NB4 (cell line): ENCODE measurements around the gene SMIM24.

ENCODE experiments used
- DNase-seq: peaks from one replicate; pipeline ENCODE4 v3.0.0; 2010; ENCODE audit warnings: low read depth
- H3K4me3 ChIP-seq: one replicate; pipeline ENCODE4 v1.5.1; 2011; ENCODE audit warnings: mild to moderate bottlenecking, low read depth, low read length, moderate library complexity
- CTCF ChIP-seq: IDR thresholded peaks from one replicate; pipeline ENCODE4 v1.5.1; 2012; ENCODE audit warnings: low read depth, low read length
- MYC ChIP-seq: IDR thresholded peaks from 2 replicates; pipeline ENCODE4 v1.6.1; 2011; ENCODE audit warnings: low read depth, low read length
- POLR2A ChIP-seq: IDR thresholded peaks from 2 replicates; pipeline ENCODE4 v1.6.1; 2011; ENCODE audit warnings: mild to moderate bottlenecking; ENCODE audit not compliant: insufficient read length; ENCODE audit errors: extremely low read depth
- TF ChIP-seq, protein P1 (sequence below): IDR thresholded peaks from 2 replicates; pipeline ENCODE4 v1.6.1; 2011; ENCODE audit warnings: low read depth, low read length

Gene SMIM24

GRCh38 chr19:3470500-3471128 lies 9.7 kb downstream of the SMIM24 start:
- H3K4me3 ChIP-seq, result no peak overlapping the region
- TF ChIP-seq MYC (no peak), CTCF (no peak), POLR2A (no peak)
- TF ChIP-seq, protein P1, sequence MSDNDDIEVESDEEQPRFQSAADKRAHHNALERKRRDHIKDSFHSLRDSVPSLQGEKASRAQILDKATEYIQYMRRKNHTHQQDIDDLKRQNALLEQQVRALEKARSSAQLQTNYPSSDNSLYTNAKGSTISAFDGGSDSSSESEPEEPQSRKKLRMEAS, result no peak
- DNase-seq, result no peak

DNA sequence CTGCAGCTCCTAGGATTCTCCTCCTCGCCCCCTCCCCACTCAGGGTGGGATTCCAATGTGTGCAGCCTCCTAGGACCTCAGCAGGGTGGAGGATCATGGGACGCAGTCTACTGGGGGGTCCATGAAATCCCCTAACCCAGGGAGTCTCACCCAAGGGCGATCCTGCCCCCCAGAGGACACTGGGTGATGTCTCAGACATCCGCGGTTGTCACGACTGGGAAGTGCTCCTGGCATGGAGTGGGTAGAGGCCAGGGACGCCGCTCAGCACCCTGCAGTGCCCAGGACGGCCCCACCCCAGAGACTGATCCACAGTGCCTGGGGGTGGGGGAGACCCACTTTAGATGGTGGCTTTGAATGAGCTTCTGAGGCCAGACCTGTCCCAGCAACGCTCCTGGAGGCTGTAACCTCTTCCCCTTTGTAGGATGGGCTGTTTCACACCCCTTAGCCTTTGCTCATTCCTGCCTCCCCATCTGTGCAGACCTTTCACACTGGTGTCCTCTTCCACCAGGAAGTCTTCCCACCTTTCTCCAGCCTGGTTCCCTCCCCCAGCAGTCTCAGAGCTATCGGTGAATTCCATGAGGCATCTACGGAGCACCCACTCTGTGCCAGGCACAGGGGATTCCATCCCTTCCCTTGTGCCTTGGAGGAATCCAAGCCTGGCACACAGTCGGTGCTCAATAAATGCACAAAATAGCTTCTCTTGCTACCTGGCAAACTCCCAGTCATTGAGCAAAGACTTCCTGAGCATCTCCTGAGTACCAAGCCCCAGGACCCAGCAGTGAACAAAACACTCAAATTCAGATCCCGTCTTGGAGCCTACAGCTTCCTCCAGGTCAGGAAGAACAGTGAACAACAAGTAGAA lies 10.5 kb downstream of the SMIM24 start:
- H3K4me3 ChIP-seq, result no peak overlapping the region
- TF ChIP-seq CTCF (no peak), POLR2A (no peak), MYC (no peak)
- TF ChIP-seq, protein P1, result no peak
- DNase-seq, result no peak

DNA sequence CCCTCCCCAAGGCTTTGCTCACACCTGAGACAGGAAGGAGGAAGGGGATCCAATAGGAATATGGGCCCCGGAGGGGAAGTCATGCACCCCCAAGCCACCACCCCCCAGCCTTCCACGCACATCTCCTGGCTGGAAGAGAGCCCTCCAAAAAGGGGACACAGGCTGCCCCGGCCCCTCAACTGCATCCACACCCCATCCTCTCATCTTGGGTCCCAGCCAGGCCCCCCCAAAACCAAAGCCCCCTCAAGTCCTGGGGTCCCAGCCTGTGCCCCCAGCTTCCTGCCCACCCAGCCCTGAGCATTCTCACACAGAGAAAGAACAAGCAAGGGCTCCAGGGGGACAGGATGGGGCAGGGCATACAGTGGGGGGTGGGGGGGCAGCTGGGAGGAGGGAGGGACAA lies 12.1 kb downstream of the SMIM24 start:
- H3K4me3 ChIP-seq, result no peak overlapping the region
- DNase-seq, result no peak
- TF ChIP-seq CTCF (no peak), POLR2A (no peak)
- TF ChIP-seq, protein P1, result no peak

DNA sequence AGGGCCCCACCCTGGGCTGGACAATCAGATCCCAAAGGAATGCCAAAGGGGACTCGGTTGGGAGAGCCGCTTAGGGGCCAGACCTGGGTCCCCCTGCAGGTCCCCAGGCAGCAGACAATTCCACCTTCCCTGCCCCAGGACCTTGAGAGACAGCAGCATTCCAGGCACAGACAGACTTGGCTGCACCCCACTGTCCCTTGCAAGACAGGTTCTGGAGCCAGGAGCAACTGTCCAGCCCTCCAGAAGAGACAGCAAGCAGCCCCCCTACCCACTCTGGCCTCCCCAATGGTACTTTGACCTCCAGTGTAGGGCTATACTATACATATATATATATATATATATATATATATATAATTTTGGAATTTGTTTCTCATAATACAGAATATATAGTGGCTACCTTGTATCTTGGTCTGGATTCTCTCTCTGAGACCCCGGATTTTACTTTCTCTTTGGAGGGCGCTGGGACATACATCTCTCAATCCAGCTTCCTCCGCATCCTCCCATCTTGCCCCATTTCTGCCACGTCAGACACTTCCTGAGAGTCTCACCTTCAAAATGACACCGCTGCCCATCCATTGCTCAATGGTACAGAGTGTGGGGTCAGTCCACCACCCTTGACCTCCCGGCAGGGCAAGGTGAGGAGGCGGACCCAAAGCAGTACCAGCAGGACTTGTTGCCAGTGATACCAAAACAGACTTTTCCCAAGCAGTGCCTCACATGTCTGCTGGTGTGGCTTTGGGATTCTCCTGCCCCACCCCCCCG lies 12.7 kb downstream of the SMIM24 start:
- TF ChIP-seq MYC (no peak), POLR2A (no peak), CTCF (no peak)
- TF ChIP-seq, protein P1, result no peak
- no peak overlapping the region for H3K4me3 ChIP-seq
- DNase-seq, result no peak

DNA sequence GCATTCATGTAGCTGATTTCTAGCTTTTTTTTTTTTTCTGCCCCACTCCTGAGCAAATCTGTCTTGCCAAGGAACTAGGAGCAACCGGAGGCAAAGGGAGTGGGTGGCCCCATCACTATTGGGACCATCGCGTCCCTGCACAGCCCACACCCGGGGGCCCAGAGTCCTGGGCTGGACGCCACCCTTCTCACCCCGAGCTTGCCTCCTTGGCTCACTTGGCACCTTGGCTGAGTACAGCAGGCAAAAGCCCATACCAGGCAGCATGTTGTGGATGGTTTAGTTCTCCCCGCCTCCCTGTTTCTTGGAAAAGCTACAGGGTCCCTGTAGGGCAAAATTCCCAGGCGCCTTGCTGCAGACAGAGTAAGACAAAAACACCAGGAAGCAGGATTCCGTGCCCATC lies 13.7 kb downstream of the SMIM24 start:
- DNase-seq, result no peak
- H3K4me3 ChIP-seq, result no peak overlapping the region
- no peak for TF ChIP-seq CTCF
- TF ChIP-seq, protein P1, result no peak
- no peak for TF ChIP-seq POLR2A
- no peak for TF ChIP-seq MYC
